ENCODE data around the gene DST. TPM values are rescaled to one million over a fixed set of nuclear protein-coding genes. Genes with fewer than 3 reads are reported as not detected.

The DST gene
- total RNA-seq, 1 donor from 2014 or later, result 442 TPM

DNA sequence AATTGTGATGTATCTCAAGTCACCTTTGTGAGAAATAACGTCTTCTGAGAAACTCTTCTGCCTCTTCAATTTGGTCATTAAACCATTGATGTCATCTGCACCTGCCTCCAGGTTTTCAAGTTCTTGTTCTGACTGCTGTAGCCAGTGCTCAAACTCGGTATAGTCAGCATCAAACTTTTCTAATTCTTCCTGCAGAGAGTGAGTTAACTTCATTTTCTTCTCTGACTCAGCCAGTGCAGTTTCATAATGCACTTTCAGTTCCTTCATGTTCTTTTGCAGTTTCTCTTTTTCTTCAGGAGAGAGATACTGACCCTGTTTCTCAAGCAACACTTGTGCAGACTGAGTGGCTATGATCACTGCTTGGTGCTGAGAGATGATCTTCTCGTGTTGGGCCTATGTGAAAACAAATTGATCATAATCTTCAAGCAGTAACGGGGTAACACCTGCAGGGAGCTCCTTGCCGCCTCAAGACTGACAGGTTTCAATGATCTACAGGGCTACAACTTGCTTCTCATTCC, 48.8 kb downstream of the DST start:
- no peaks in the 10 kb centered on the region for H3K9me3 ChIP-seq (ENCODE audit: insufficient read depth, low read depth, low read length)
- H3K27me3 ChIP-seq (ENCODE audit: insufficient read depth, low read length), result no peaks in the 10 kb centered on the region
- H3K79me2 ChIP-seq (ENCODE audit: insufficient read depth, low read length), result no peaks in the 10 kb centered on the region
- Mint-ChIP-seq H3K27ac (ENCODE audit: unreplicated experiment) (no peak overlapping the region), H3K4me3 (ENCODE audit: unreplicated experiment) (no peak overlapping the region), H3K9me3 (ENCODE audit: unreplicated experiment) (no peaks in the 10 kb centered on the region), H3K27me3 (ENCODE audit: low read depth, unreplicated experiment) (no peaks in the 10 kb centered on the region), H3K36me3 (ENCODE audit: low read depth, unreplicated experiment) (peaks cover 10% of the 10 kb centered on the region), H3K4me1 (ENCODE audit: low read depth, unreplicated experiment) (peaks cover 11% of the 10 kb centered on the region)
- no peak overlapping the region for H3K9ac ChIP-seq (ENCODE audit: low read length)
- TF ChIP-seq CTCF (IDR thresholded peaks at IDR 0.05; ENCODE audit: insufficient read depth, low read depth, low read length), result no peak
- TF ChIP-seq EZH2 (IDR thresholded peaks at IDR 0.05; ENCODE audit: insufficient read depth, low read length), result no peak
- H3K4me2 ChIP-seq (ENCODE audit: low read length), result no peak overlapping the region
- no peak overlapping the region for H3K27ac ChIP-seq (ENCODE audit: low read depth, low read length)
- peaks cover 57% of the 10 kb centered on the region for H3K36me3 ChIP-seq (ENCODE audit: insufficient read depth, low read length)
- no peak overlapping the region for H2AFZ ChIP-seq (ENCODE audit: low read depth, low read length)
- DNase-seq (ENCODE audit: low read depth) (no peak), FAIRE-seq (no peak)
- H3K4me3 ChIP-seq (ENCODE audit: insufficient read depth, low read depth, low read length), result no peak overlapping the region
- H3K4me1 ChIP-seq (ENCODE audit: insufficient read depth, low read length), result no peaks in the 10 kb centered on the region
- H4K20me1 ChIP-seq (ENCODE audit: insufficient read depth, low read length), result peaks cover 25% of the 10 kb centered on the region

DNA sequence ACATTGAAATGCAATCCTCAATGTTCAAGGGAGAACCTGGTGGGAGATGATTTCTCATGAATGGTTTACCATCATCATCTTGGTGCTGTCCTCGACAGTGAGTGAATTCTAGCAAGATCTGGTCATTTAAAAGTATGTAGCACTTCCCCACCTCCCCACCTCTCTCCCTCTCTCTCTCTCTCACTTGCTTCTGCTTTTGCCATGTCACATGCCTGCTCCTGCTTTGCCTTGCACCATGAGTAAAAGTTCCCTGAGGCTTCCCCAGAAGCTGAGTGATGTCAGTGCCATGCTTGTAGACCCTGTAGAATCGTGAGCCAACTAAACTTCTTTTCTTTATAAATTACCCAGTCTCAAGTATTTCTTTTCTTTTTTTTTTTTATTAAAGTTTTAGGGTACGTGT, 60.5 kb downstream of the DST start:
- no peak for DNase-seq (ENCODE audit: low read depth)
- Mint-ChIP-seq H3K4me3 (ENCODE audit: unreplicated experiment) (no peak overlapping the region), H3K27me3 (ENCODE audit: low read depth, unreplicated experiment) (no peaks in the 10 kb centered on the region), H3K4me1 (ENCODE audit: low read depth, unreplicated experiment) (no peaks in the 10 kb centered on the region), H3K27ac (ENCODE audit: unreplicated experiment) (no peak overlapping the region), H3K9me3 (ENCODE audit: unreplicated experiment) (peaks cover 2% of the 10 kb centered on the region), H3K36me3 (ENCODE audit: low read depth, unreplicated experiment) (peaks cover 19% of the 10 kb centered on the region)
- no peaks in the 10 kb centered on the region for H3K27me3 ChIP-seq (ENCODE audit: insufficient read depth, low read length)
- TF ChIP-seq EZH2 (IDR thresholded peaks at IDR 0.05; ENCODE audit: insufficient read depth, low read length) (no peak), CTCF (IDR thresholded peaks at IDR 0.05; ENCODE audit: insufficient read depth, low read depth, low read length) (no peak)
- FAIRE-seq, result no peak
- no peak overlapping the region for H2AFZ ChIP-seq (ENCODE audit: low read depth, low read length)
- no peak overlapping the region for H3K9ac ChIP-seq (ENCODE audit: low read length)
- peaks cover 3% of the 10 kb centered on the region for H3K36me3 ChIP-seq (ENCODE audit: insufficient read depth, low read length)
- H3K9me3 ChIP-seq (ENCODE audit: insufficient read depth, low read depth, low read length), result no peaks in the 10 kb centered on the region
- H3K27ac ChIP-seq (ENCODE audit: low read depth, low read length), result no peak overlapping the region
- H3K4me2 ChIP-seq (ENCODE audit: low read length), result no peak overlapping the region
- peaks cover 9% of the 10 kb centered on the region for H3K4me1 ChIP-seq (ENCODE audit: insufficient read depth, low read length)
- H3K4me3 ChIP-seq (ENCODE audit: insufficient read depth, low read depth, low read length), result no peak overlapping the region
- H4K20me1 ChIP-seq (ENCODE audit: insufficient read depth, low read length), result peaks cover 10% of the 10 kb centered on the region
- H3K79me2 ChIP-seq (ENCODE audit: insufficient read depth, low read length), result no peaks in the 10 kb centered on the region

- FAIRE-seq (no peak), DNase-seq (ENCODE audit: low read depth) (no peak)
- Histone ChIP-seq H3K36me3 (ENCODE audit: insufficient read depth, low read length) (peaks cover 7% of the 10 kb centered on the region), H3K4me3 (ENCODE audit: insufficient read depth, low read depth, low read length) (no peak overlapping the region), H4K20me1 (ENCODE audit: insufficient read depth, low read length) (peaks cover 10% of the 10 kb centered on the region), H3K27me3 (ENCODE audit: insufficient read depth, low read length) (no peaks in the 10 kb centered on the region), H3K9me3 (ENCODE audit: insufficient read depth, low read depth, low read length) (no peaks in the 10 kb centered on the region), H3K79me2 (ENCODE audit: insufficient read depth, low read length) (no peaks in the 10 kb centered on the region), H2AFZ (ENCODE audit: low read depth, low read length) (no peak overlapping the region), H3K4me2 (ENCODE audit: low read length) (no peak overlapping the region), H3K4me1 (ENCODE audit: insufficient read depth, low read length) (peaks cover 9% of the 10 kb centered on the region), H3K27ac (ENCODE audit: low read depth, low read length) (no peak overlapping the region), H3K9ac (ENCODE audit: low read length) (no peak overlapping the region)
- Mint-ChIP-seq H3K4me1 (ENCODE audit: low read depth, unreplicated experiment) (no peaks in the 10 kb centered on the region), H3K27me3 (ENCODE audit: low read depth, unreplicated experiment) (no peaks in the 10 kb centered on the region), H3K36me3 (ENCODE audit: low read depth, unreplicated experiment) (peaks cover 16% of the 10 kb centered on the region), H3K9me3 (ENCODE audit: unreplicated experiment) (peaks cover 2% of the 10 kb centered on the region), H3K27ac (ENCODE audit: unreplicated experiment) (no peak overlapping the region), H3K4me3 (ENCODE audit: unreplicated experiment) (no peak overlapping the region)
- TF ChIP-seq CTCF (IDR thresholded peaks at IDR 0.05; ENCODE audit: insufficient read depth, low read depth, low read length) (no peak), EZH2 (IDR thresholded peaks at IDR 0.05; ENCODE audit: insufficient read depth, low read length) (no peak)
These were observed 61.3 kb downstream of the DST start for GRCh38 chr6:56581296-56581925.

Data from astrocyte (in vitro differentiated cells and primary cell).